H1 (cell line): ENCODE measurements around the gene TUBA4B. TPM values are rescaled to one million over a fixed set of nuclear protein-coding genes. Genes with fewer than 3 reads are reported as not detected.
A peak's percentile ranks its signal among the peaks of the same experiment; 100 is the strongest.

Experiments used
- CTCF ChIA-PET: fragments of 300-600 bp; sonication (Branson Sonifier 250); formaldehyde crosslinking; loops from one replicate; lab custom pipeline; 2021; ENCODE audit not compliant: partially characterized antibody; lab: Charles Lee
- POLR2A ChIA-PET: fragments of 300-600 bp; sonication (Branson Sonifier 250); formaldehyde crosslinking; loops from one replicate; lab custom pipeline; 2021; ENCODE audit warnings: inconsistent platforms; ENCODE audit not compliant: partially characterized antibody; lab: Charles Lee
- DNase-seq, 2 experiments: peaks; one replicate each; pipeline versions ENCODE4 v3.0.0 to v3.0.0-alpha.2; 2010 to 2022; ENCODE audit warnings: low spot score in 2 of 2, low read depth in 1 of 2, mixed read lengths in 1 of 2
- FAIRE-seq: peaks from 2 replicates; lab custom pipeline; 2011; peaks lifted over from hg19 to GRCh38; lab: Jason Lieb, UNC
- H2AFZ ChIP-seq: 2 replicates; pipeline ENCODE4 v1.8.1; 2012; ENCODE audit warnings: low read length, inconsistent platforms
- H2AK5ac ChIP-seq: 2 replicates; pipeline ENCODE4 v1.6.1; 2013; ENCODE audit warnings: low read depth, low read length
- H2BK120ac ChIP-seq: replicated peaks from 2 replicates; pipeline ENCODE3; 2013; ENCODE audit warnings: low read depth, low read length, inconsistent platforms
- H2BK12ac ChIP-seq: 2 replicates; pipeline ENCODE4 v1.6.1; 2013; ENCODE audit warnings: low read depth, low read length
- H2BK15ac ChIP-seq: 2 replicates; pipeline ENCODE4 v1.6.1; 2013; ENCODE audit warnings: low read length
- H2BK20ac ChIP-seq: 2 replicates; pipeline ENCODE4 v1.6.1; 2013; ENCODE audit warnings: low read length
- H2BK5ac ChIP-seq: 2 replicates; pipeline ENCODE4 v1.6.1; 2013; ENCODE audit warnings: low read depth, low read length
- H3K14ac ChIP-seq: 2 replicates; pipeline ENCODE4 v1.6.1; 2013; ENCODE audit warnings: inconsistent platforms; ENCODE audit not compliant: insufficient read length
- H3K18ac ChIP-seq: 2 replicates; pipeline ENCODE4 v1.6.1; 2013; ENCODE audit warnings: low read length; ENCODE audit errors: extremely low read depth
- H3K23ac ChIP-seq: 2 replicates; pipeline ENCODE4 v1.6.1; 2013; ENCODE audit warnings: inconsistent platforms; ENCODE audit not compliant: insufficient read length
- H3K23me2 ChIP-seq: 2 replicates; pipeline ENCODE4 v1.6.1; 2013; ENCODE audit warnings: low read depth, low read length
- H3K27ac ChIP-seq: 2 replicates; pipeline ENCODE4 v1.6.1; 2011; ENCODE audit warnings: low read depth, low read length, inconsistent platforms
- H3K27me3 ChIP-seq, 4 experiments: replicated peaks in 1 of 4; 1 replicate in 1 of 4; 2 replicates in 3 of 4; pipeline versions ENCODE4 v1.6.1 to v1.8.1; 2011 to 2013; ENCODE audit warnings: low read length in 3 of 4, mild to moderate bottlenecking in 3 of 4, inconsistent platforms in 2 of 4, mixed read lengths in 2 of 4, moderate library complexity in 1 of 4; ENCODE audit not compliant: control insufficient read depth in 3 of 4, insufficient read depth in 3 of 4; ENCODE audit errors: extremely low read depth in 1 of 4
- H3K36me3 ChIP-seq, 4 experiments: 2 replicates each; pipeline versions ENCODE4 v1.6.1 to v1.8.1; 2011 to 2013; ENCODE audit warnings: mild to moderate bottlenecking in 4 of 4, low read length in 3 of 4, moderate library complexity in 2 of 4, control low read depth in 1 of 4, inconsistent platforms in 1 of 4; ENCODE audit not compliant: insufficient read depth in 4 of 4, control insufficient read depth in 2 of 4
- H3K4ac ChIP-seq: replicated peaks from 2 replicates; pipeline ENCODE3; 2013; ENCODE audit warnings: low read length, low read depth, mixed read lengths, inconsistent platforms; ENCODE audit not compliant: insufficient read length
- H3K4me1 ChIP-seq, 4 experiments: replicated peaks in 1 of 4; 1 replicate in 1 of 4; 2 replicates in 3 of 4; pipeline versions ENCODE4 v1.6.1 to v1.8.1; 2011 to 2013; ENCODE audit warnings: low read length in 3 of 4, inconsistent platforms in 2 of 4, mixed read lengths in 1 of 4; ENCODE audit not compliant: insufficient read depth in 4 of 4, control insufficient read depth in 3 of 4
- H3K4me2 ChIP-seq, 2 experiments: 2 replicates each; pipeline versions ENCODE4 v1.6.1 to v1.8.1; 2011 to 2013; ENCODE audit warnings: low read depth in 2 of 2, low read length in 2 of 2, control low read depth in 1 of 2, inconsistent platforms in 1 of 2, mild to moderate bottlenecking in 1 of 2; ENCODE audit not compliant: insufficient read depth in 1 of 2
- H3K4me3 ChIP-seq, 4 experiments: fragments of 200-600, 300-600 bp in 1 of 4; sonication (generic), shearing (Covaris generic), sonication (Bioruptor Twin) in 1 of 4; 2 replicates each; pipeline versions ENCODE4 v1.5.1 to v1.8.1; 2011 to 2016; ENCODE audit warnings: low read length in 4 of 4, low read depth in 3 of 4, control low read depth in 2 of 4, inconsistent platforms in 2 of 4, mild to moderate bottlenecking in 2 of 4, mixed read lengths in 1 of 4, moderate library complexity in 1 of 4; ENCODE audit not compliant: insufficient read depth in 2 of 4; ENCODE audit errors: extremely low read depth in 1 of 4
- H3K56ac ChIP-seq: replicated peaks from 2 replicates; pipeline ENCODE3; 2013; ENCODE audit warnings: low read depth, mild to moderate bottlenecking, mixed read lengths, low read length, inconsistent platforms; ENCODE audit not compliant: insufficient read length
- H3K79me1 ChIP-seq: 2 replicates; pipeline ENCODE4 v1.6.1; 2013; ENCODE audit warnings: low read depth, low read length, control low read depth
- H3K79me2 ChIP-seq, 2 experiments: 2 replicates each; pipeline versions ENCODE4 v1.6.1 to v1.8.1; 2012 to 2013; ENCODE audit warnings: low read length in 2 of 2, mild to moderate bottlenecking in 2 of 2, inconsistent platforms in 1 of 2; ENCODE audit not compliant: insufficient read depth in 2 of 2, control insufficient read depth in 1 of 2
- H3K9ac ChIP-seq, 4 experiments: replicated peaks in 1 of 4; 1 replicate in 1 of 4; 2 replicates in 3 of 4; pipeline versions ENCODE4 v1.6.1 to v1.8.1; 2011 to 2013; ENCODE audit warnings: low read depth in 3 of 4, low read length in 3 of 4, control low read depth in 2 of 4, mild to moderate bottlenecking in 2 of 4, moderate library complexity in 2 of 4, inconsistent platforms in 1 of 4; ENCODE audit errors: extremely low read depth in 1 of 4
- H3K9me3 ChIP-seq, 2 experiments: 2 replicates each; pipeline versions ENCODE4 v1.6.1 to v1.8.1; 2012 to 2013; ENCODE audit warnings: mild to moderate bottlenecking in 2 of 2, moderate library complexity in 2 of 2, control low read depth in 1 of 2, inconsistent platforms in 1 of 2, low read depth in 1 of 2, low read length in 1 of 2, mixed read lengths in 1 of 2; ENCODE audit not compliant: insufficient read depth in 2 of 2
- H4K20me1 ChIP-seq, 2 experiments: replicated peaks in 1 of 2; 2 replicates each; pipeline versions ENCODE3 to v1.8.1; 2011 to 2013; ENCODE audit warnings: inconsistent platforms in 2 of 2, low read length in 2 of 2, mild to moderate bottlenecking in 1 of 2; ENCODE audit not compliant: insufficient read depth in 2 of 2, control insufficient read depth in 1 of 2
- H4K5ac ChIP-seq: 2 replicates; pipeline ENCODE4 v1.6.1; 2013; ENCODE audit warnings: low read length, low read depth, mixed read lengths, inconsistent platforms; ENCODE audit not compliant: insufficient read length
- H4K8ac ChIP-seq: 2 replicates; pipeline ENCODE4 v1.8.0; 2013; ENCODE audit warnings: mild to moderate bottlenecking, moderate library complexity, low read length, inconsistent platforms; ENCODE audit not compliant: insufficient read depth; ENCODE audit errors: extremely low read depth
- H4K91ac ChIP-seq: replicated peaks from 2 replicates; pipeline ENCODE3; 2013; ENCODE audit warnings: low read length, mixed read lengths, inconsistent platforms; ENCODE audit not compliant: insufficient read length
- ATF2 ChIP-seq: IDR thresholded peaks from 2 replicates; pipeline ENCODE4 v1.6.1; 2012; ENCODE audit warnings: low read length, inconsistent platforms
- CEBPB ChIP-seq: IDR thresholded peaks from 2 replicates; pipeline ENCODE4 v1.6.1; 2012; ENCODE audit warnings: low read depth, low read length
- CHD2 ChIP-seq: IDR thresholded peaks from 2 replicates; pipeline ENCODE4 v1.6.1; 2012; ENCODE audit warnings: low read length, improper control_type of control experiment
- EP300 ChIP-seq, 2 experiments: IDR thresholded peaks; 1 replicate in 1 of 2; 2 replicates in 1 of 2; pipeline ENCODE4 v1.6.1; 2011 to 2012; ENCODE audit warnings: low read depth in 2 of 2, low read length in 2 of 2, mild to moderate bottlenecking in 2 of 2, borderline replicate concordance in 1 of 2, inconsistent platforms in 1 of 2, moderate library complexity in 1 of 2
- KDM4A ChIP-seq: IDR thresholded peaks from one replicate; pipeline ENCODE4 v1.7.1; 2012; ENCODE audit warnings: low read depth, mild to moderate bottlenecking, moderate library complexity, low read length, inconsistent platforms; ENCODE audit not compliant: severe bottlenecking
- KDM5A ChIP-seq: fragments of 200-600 bp; IDR thresholded peaks from 2 replicates; pipeline ENCODE4 v1.7.1; 2012; ENCODE audit warnings: mild to moderate bottlenecking, low read length, inconsistent platforms, mixed read lengths
- PHF8 ChIP-seq: fragments of 200-600 bp; sonication (generic); conservative IDR thresholded peaks from 2 replicates; pipeline ENCODE4 v1.7.1; 2012; ENCODE audit warnings: low read depth, mild to moderate bottlenecking, inconsistent platforms, low read length, moderate library complexity
- POLR2AphosphoS5 ChIP-seq: IDR thresholded peaks from 2 replicates; pipeline ENCODE4 v1.6.1; 2011; ENCODE audit warnings: low read depth, low read length
- SUZ12 ChIP-seq: fragments of 200-600 bp; sonication (generic); IDR thresholded peaks from 2 replicates; pipeline ENCODE4 v1.6.1; 2012; ENCODE audit warnings: mild to moderate bottlenecking, inconsistent platforms, low read length, moderate library complexity, mixed read lengths
- WGBS, 2 experiments: shearing (Covaris generic) in 1 of 2; methylation state at CpG; one replicate each; pipeline versions ENCODE4 v1.1.6 to v1.1.7; 2013 to 2015; ENCODE audit warnings: low lambda C conversion rate in 2 of 2, mixed read lengths in 2 of 2, inconsistent platforms in 1 of 2, low coverage in 1 of 2, missing lambda C conversion rate in 1 of 2; ENCODE audit not compliant: insufficient replicate concordance in 2 of 2, insufficient coverage in 1 of 2, insufficient read length in 1 of 2; ENCODE audit errors: extremely low coverage in 1 of 2, missing lambda C conversion rate in 1 of 2; 5-methylcytosine and 5-hydroxymethylcytosine counted together
- polyA plus RNA-seq, 7 experiments: library from polyadenylated mRNA; depleted of rRNA in 3 of 7; stranded (reverse) in 5 of 7; unstranded in 2 of 7; fragments of >200 nt in 5 of 7; fragments of 200-250 nt in 2 of 7; gene quantifications; 1 replicate in 5 of 7; 2 replicates in 1 of 7; 4 replicates in 1 of 7; pipeline versions ENCODE4 v1.2.1 to v1.2.3, GENCODE V29; 2011 to 2013; ENCODE audit warnings: missing spikeins in 2 of 7, mixed read lengths in 2 of 7
- total RNA-seq: library from RNA; stranded (reverse); fragmentation: NEBNext Ultra II Directional; extraction: Animal tissue kit (Norgen Biotek cat#: 25700); gene quantifications from 2 replicates; pipeline ENCODE4 v1.2.1, GENCODE V29; 2021

The TUBA4B gene
- total and polyA plus RNA-seq, 2 of the 8 experiments (the other 6 are each of a cell fraction or from before 2014, with no cell fraction given), result 0.08 to 0.24 TPM

- Histone ChIP-seq H3K4me3 (no peak overlapping the region), H4K91ac (no peak overlapping the region), H3K79me2 (no peaks in the 10 kb centered on the region), H2BK5ac (no peak overlapping the region), H2BK15ac (no peak overlapping the region), H3K79me1 (no peaks in the 10 kb centered on the region), H3K14ac (no peak overlapping the region), H3K4me2 (no peak overlapping the region), H2AFZ (no peak overlapping the region), H3K4me1 (peaks cover 0 to 10% (median 5%) of the 10 kb centered on the region in 4 experiments; a peak in 6 of 7 replicates), H3K36me3 (no peaks in the 10 kb centered on the region), H3K27ac (no peak overlapping the region), H2AK5ac (no peak overlapping the region; the same call in 1 of the 2 replicates), H4K5ac (no peak overlapping the region), H4K20me1 (peaks cover 0 to 2% of the 10 kb centered on the region in 2 experiments), H3K4ac (no peak overlapping the region), H3K56ac (no peak overlapping the region), H3K23ac (no peak overlapping the region), H2BK20ac (no peak overlapping the region), H3K27me3 (peaks cover 0 to 14% (median 7%) of the 10 kb centered on the region in 4 experiments; a peak in 6 of 7 replicates), H2BK12ac (no peak overlapping the region), H3K23me2 (peaks cover 4% of the 10 kb centered on the region; the same call in 1 of the 2 replicates), H3K18ac (no peak overlapping the region), H3K9ac (no peak overlapping the region), H3K9me3 (0 out of 4 replicates have a peak, but pooled peaks cover 0 to 5% of the 10 kb centered on the region in 2 experiments), H2BK120ac (no peak overlapping the region), H4K8ac (peak overlapping the region; percentile 3; the same call in 1 of the 2 replicates)
- FAIRE-seq, result no peak
- 85% methylated on average over 15 of the region's 16 CpGs; no CpG with 5 or more reads in 1 of the 2 experiments for WGBS, 2 experiments
- ChIA-PET CTCF (interaction anchor here (0.6 to 9.0 kb wide), 11 partner anchors 9 to 251 kb away, joined by 3 to 220 read pairs (median 4); partner anchors contain the start of genes DNAJB2 and PTPRN), POLR2A (interaction anchor here (1.0 to 2.3 kb wide), 4 partner anchors 12 to 39 kb away, joined by 3 to 13 read pairs (median 4); partner anchors contain the start of genes DNAJB2 and TUBA4B)
- no peak for DNase-seq
- TF ChIP-seq EP300 (IDR thresholded peaks at IDR 0.05; ENCODE audit: borderline replicate concordance in 1 of 2, low read depth in 2 of 2, low read length in 2 of 2) (no peak), PHF8 (no peak), ATF2 (no peak), POLR2AphosphoS5 (no peak), CEBPB (no peak), KDM4A (no peak), KDM5A (no peak), CHD2 (no peak), SUZ12 (no peak)
Measured at GRCh38 chr2:219290381-219291171, 37.5 kb downstream of the TUBA4B start.
